ENCODE data around the gene UTF1.

UTF1 gene

GRCh38 chr10:133224756-133225372, 5.2 kb upstream of the UTF1 start:
- in situ Hi-C loops (cut with HindIII; ENCODE audit: low sequenced_read_pairs) = no loop called here
- TF ChIP-seq CTCF (IDR thresholded peaks at IDR 0.05; ENCODE audit: low read depth, low read length, missing control alignments) = no peak
- no peak for DNase-seq (ENCODE audit: low read depth)
- no peak overlapping the region for H3K4me3 ChIP-seq (ENCODE audit: low read depth, low read length)

GRCh38 chr10:133225707-133226191, 4.3 kb upstream of the UTF1 start:
- no peak overlapping the region for H3K4me3 ChIP-seq (ENCODE audit: low read depth, low read length)
- no peak for TF ChIP-seq CTCF (IDR thresholded peaks at IDR 0.05; ENCODE audit: low read depth, low read length, missing control alignments)
- no peak for DNase-seq (ENCODE audit: low read depth)
- in situ Hi-C loops (cut with HindIII; ENCODE audit: low sequenced_read_pairs) = no loop called here

- DNase-seq (ENCODE audit: low read depth) = no peak
- TF ChIP-seq CTCF (IDR thresholded peaks at IDR 0.05; ENCODE audit: low read depth, low read length, missing control alignments) = no peak
- H3K4me3 ChIP-seq (ENCODE audit: low read depth, low read length) = no peak overlapping the region
- in situ Hi-C loops (cut with HindIII; ENCODE audit: low sequenced_read_pairs) = no loop called here
These were observed 3.7 kb upstream of the UTF1 start for GRCh38 chr10:133226251-133226808.

- DNase-seq (ENCODE audit: low read depth) = no peak
- no peak for TF ChIP-seq CTCF (IDR thresholded peaks at IDR 0.05; ENCODE audit: low read depth, low read length, missing control alignments)
- H3K4me3 ChIP-seq (ENCODE audit: low read depth, low read length) = no peak overlapping the region
- in situ Hi-C loops (cut with HindIII; ENCODE audit: low sequenced_read_pairs) = no loop called here
These were observed 2.8 kb upstream of the UTF1 start for GRCh38 chr10:133227256-133227655.

- in situ Hi-C loops (cut with HindIII; ENCODE audit: low sequenced_read_pairs) = no loop called here
- DNase-seq (ENCODE audit: low read depth) = no peak
- TF ChIP-seq CTCF (IDR thresholded peaks at IDR 0.05; ENCODE audit: low read depth, low read length, missing control alignments) = no peak
- H3K4me3 ChIP-seq (ENCODE audit: low read depth, low read length) = no peak overlapping the region
These were observed 563 bp upstream of the UTF1 start for GRCh38 chr10:133229265-133230043.

GRCh38 chr10:133230387-133231195, 574 bp downstream of the UTF1 start:
- no peak overlapping the region for H3K4me3 ChIP-seq (ENCODE audit: low read depth, low read length)
- in situ Hi-C loops (cut with HindIII; ENCODE audit: low sequenced_read_pairs) = no loop called here
- no peak for TF ChIP-seq CTCF (IDR thresholded peaks at IDR 0.05; ENCODE audit: low read depth, low read length, missing control alignments)
- DNase-seq (ENCODE audit: low read depth) = no peak

All from astrocyte of the cerebellum (primary cell).